Measurements from ENCODE around the gene RNF213.

Gene RNF213

GRCh38 chr17:80260791-80261158 is at the start of gene RNF213:
Gene RNF213, plus strand, starts transcription at chr17:80260852. Its CDS starts 2,830 bp downstream, at chr17:80263682.
- no peaks in the 10 kb centered on the region for H3K27me3 ChIP-seq (ENCODE audit: insufficient read depth, low read length, poor library complexity, severe bottlenecking)
- peak within 1 kb of the TSS; percentile 98 for H3K9ac ChIP-seq (ENCODE audit: low read depth, low read length, poor library complexity, severe bottlenecking)
- H2AFZ ChIP-seq (ENCODE audit: low read length), result peak within 1 kb of the TSS; percentile 88
- peaks cover 31% of the 10 kb centered on the region for H3K4me1 ChIP-seq (ENCODE audit: insufficient read depth, low read length, poor library complexity, severe bottlenecking)
- no peaks in the 10 kb centered on the region for H3K9me2 ChIP-seq (replicated peaks; ENCODE audit: low read depth, low read length)
- H3K4me2 ChIP-seq (ENCODE audit: low read depth, low read length, poor library complexity, severe bottlenecking), result peak within 1 kb of the TSS; percentile 95
- no peak for TF ChIP-seq CTCF (conservative IDR thresholded peaks at IDR 0.05; ENCODE audit: low read length)
- no peak for TF ChIP-seq EZH2phosphoT487 (IDR thresholded peaks at IDR 0.05; ENCODE audit: borderline replicate concordance)
- H4K20me1 ChIP-seq (ENCODE audit: insufficient read depth, low read length, poor library complexity, severe bottlenecking), result peaks cover 7% of the 10 kb centered on the region
- H3K36me3 ChIP-seq (ENCODE audit: insufficient read depth, low read length), result no peaks in the 10 kb centered on the region
- peak within 1 kb of the TSS; percentile 99 for H3K4me3 ChIP-seq (ENCODE audit: low read length, poor library complexity, severe bottlenecking)
- H3K9me3 ChIP-seq (ENCODE audit: insufficient read depth, low read depth, low read length), result no peaks in the 10 kb centered on the region
- H3K79me2 ChIP-seq (ENCODE audit: insufficient read depth, low read length), result peaks cover 37% of the 10 kb centered on the region
- H3F3A ChIP-seq (ENCODE audit: low read depth), result peaks cover 12% of the 10 kb centered on the region

- no peak overlapping the region for H3K4me2 ChIP-seq (ENCODE audit: low read depth, low read length, poor library complexity, severe bottlenecking)
- no peaks in the 10 kb centered on the region for H3K36me3 ChIP-seq (ENCODE audit: insufficient read depth, low read length)
- H2AFZ ChIP-seq (ENCODE audit: low read length), result no peak overlapping the region
- H3K9me2 ChIP-seq (replicated peaks; ENCODE audit: low read depth, low read length), result no peaks in the 10 kb centered on the region
- TF ChIP-seq CTCF (conservative IDR thresholded peaks at IDR 0.05; ENCODE audit: low read length), result no peak
- TF ChIP-seq EZH2phosphoT487 (IDR thresholded peaks at IDR 0.05; ENCODE audit: borderline replicate concordance), result no peak
- H4K20me1 ChIP-seq (ENCODE audit: insufficient read depth, low read length, poor library complexity, severe bottlenecking), result no peaks in the 10 kb centered on the region
- H3K4me3 ChIP-seq (ENCODE audit: low read length, poor library complexity, severe bottlenecking), result no peak overlapping the region
- H3F3A ChIP-seq (ENCODE audit: low read depth), result no peaks in the 10 kb centered on the region
- H3K9me3 ChIP-seq (ENCODE audit: insufficient read depth, low read depth, low read length), result no peaks in the 10 kb centered on the region
- H3K27me3 ChIP-seq (ENCODE audit: insufficient read depth, low read length, poor library complexity, severe bottlenecking), result peaks cover under 1% of the 10 kb centered on the region
- no peaks in the 10 kb centered on the region for H3K4me1 ChIP-seq (ENCODE audit: insufficient read depth, low read length, poor library complexity, severe bottlenecking)
- no peak overlapping the region for H3K9ac ChIP-seq (ENCODE audit: low read depth, low read length, poor library complexity, severe bottlenecking)
- H3K79me2 ChIP-seq (ENCODE audit: insufficient read depth, low read length), result no peaks in the 10 kb centered on the region
Measured at GRCh38 chr17:80212109-80212508, 48.5 kb upstream of the RNF213 start.

- no peaks in the 10 kb centered on the region for H3K9me2 ChIP-seq (replicated peaks; ENCODE audit: low read depth, low read length)
- TF ChIP-seq EZH2phosphoT487 (IDR thresholded peaks at IDR 0.05; ENCODE audit: borderline replicate concordance) (no peak), CTCF (conservative IDR thresholded peaks at IDR 0.05; ENCODE audit: low read length) (no peak)
- H4K20me1 ChIP-seq (ENCODE audit: insufficient read depth, low read length, poor library complexity, severe bottlenecking), result no peaks in the 10 kb centered on the region
- no peak overlapping the region for H3K4me3 ChIP-seq (ENCODE audit: low read length, poor library complexity, severe bottlenecking)
- no peaks in the 10 kb centered on the region for H3K36me3 ChIP-seq (ENCODE audit: insufficient read depth, low read length)
- H3K79me2 ChIP-seq (ENCODE audit: insufficient read depth, low read length), result no peaks in the 10 kb centered on the region
- no peaks in the 10 kb centered on the region for H3F3A ChIP-seq (ENCODE audit: low read depth)
- H3K9me3 ChIP-seq (ENCODE audit: insufficient read depth, low read depth, low read length), result no peaks in the 10 kb centered on the region
- H3K4me2 ChIP-seq (ENCODE audit: low read depth, low read length, poor library complexity, severe bottlenecking), result no peak overlapping the region
- no peaks in the 10 kb centered on the region for H3K4me1 ChIP-seq (ENCODE audit: insufficient read depth, low read length, poor library complexity, severe bottlenecking)
- H3K9ac ChIP-seq (ENCODE audit: low read depth, low read length, poor library complexity, severe bottlenecking), result no peak overlapping the region
- no peak overlapping the region for H2AFZ ChIP-seq (ENCODE audit: low read length)
- H3K27me3 ChIP-seq (ENCODE audit: insufficient read depth, low read length, poor library complexity, severe bottlenecking), result peaks cover 4% of the 10 kb centered on the region
Measured at GRCh38 chr17:80212511-80212910, 48.1 kb upstream of the RNF213 start.
